K562 (cell line): ENCODE results near the gene HLA-F. TPM values are rescaled to one million over a fixed set of nuclear protein-coding genes. Genes with fewer than 3 reads are reported as not detected.

Experiments
- ATAC-seq: fragments of 200-7000 bp; cut with Tn5 transposase; 3 replicates; pipeline ENCODE4 v1.9.1; 2020; ENCODE audit warnings: moderate library complexity
- BruUV-seq: library from RNA; stranded (reverse); fragments of 400-500 nt; replicated peaks from 2 replicates; lab custom pipeline; 2021; lab: Mats Ljungman, UMichigan
- CTCF ChIA-PET: fragments of 300-600 bp; formaldehyde crosslinking; extraction: SDS; loops from one replicate; lab custom pipeline; 2021; ENCODE audit warnings: low intra/inter-chr PET ratio; lab: Yijun Ruan, JAX
- POLR2A ChIA-PET: fragments of 300-600, 350-650 bp; sonication (Branson Sonifier 250); formaldehyde crosslinking; extraction: SDS; loops from one replicate; lab custom pipeline; 2021; ENCODE audit warnings: antibody characterized with exemption, inconsistent platforms; lab: Yijun Ruan, JAX
- DNase-seq, 4 experiments: peaks; one replicate each; pipeline versions ENCODE4 v3.0.0 to v3.0.0-alpha.2; 2011 to 2018; ENCODE audit warnings: low spot score in 3 of 4, mixed read lengths in 3 of 4; ENCODE audit errors: extremely low read depth in 1 of 4
- FAIRE-seq: peaks from 2 replicates; lab custom pipeline; 2011; peaks lifted over from hg19 to GRCh38; lab: Jason Lieb, UNC
- H2AFZ ChIP-seq: 2 replicates; pipeline ENCODE4 v1.6.0; 2011; ENCODE audit warnings: low read depth, low read length, control low read depth, inconsistent platforms
- H3K27ac ChIP-seq: fragments of 200-600 bp; 3 replicates; pipeline ENCODE4 v1.8.0; 2011; ENCODE audit warnings: low read depth, mild to moderate bottlenecking, control low read depth, inconsistent platforms, low read length, moderate library complexity, mixed read lengths; ENCODE audit errors: extremely low read depth
- H3K27me3 ChIP-seq, 2 experiments: fragments of 300-600 bp in 1 of 2; 2 replicates in 1 of 2; 3 replicates in 1 of 2; pipeline versions ENCODE4 v1.6.0 to v1.8.0; 2011; ENCODE audit warnings: inconsistent platforms in 2 of 2, low read length in 2 of 2, mild to moderate bottlenecking in 1 of 2, mixed read lengths in 1 of 2, moderate library complexity in 1 of 2; ENCODE audit not compliant: control insufficient read depth in 2 of 2, insufficient read depth in 2 of 2
- H3K36me3 ChIP-seq: fragments of 300-600 bp; 3 replicates; pipeline ENCODE4 v1.8.0; 2011; ENCODE audit warnings: mild to moderate bottlenecking, low read length, inconsistent platforms; ENCODE audit not compliant: control insufficient read depth, insufficient read depth
- H3K4me1 ChIP-seq, 2 experiments: fragments of 200-600 bp in 1 of 2; replicated peaks in 1 of 2; 2 replicates in 1 of 2; 3 replicates in 1 of 2; pipeline versions ENCODE4 v1.5.1 to v1.8.0; 2011; ENCODE audit warnings: inconsistent platforms in 2 of 2, low read length in 2 of 2, mild to moderate bottlenecking in 1 of 2, mixed read lengths in 1 of 2, moderate library complexity in 1 of 2; ENCODE audit not compliant: control insufficient read depth in 2 of 2, insufficient read depth in 2 of 2
- H3K4me2 ChIP-seq: 2 replicates; pipeline ENCODE4 v1.6.1; 2011; ENCODE audit warnings: low read length, control low read depth, inconsistent platforms, mixed read lengths; ENCODE audit not compliant: insufficient read depth
- H3K4me3 ChIP-seq: fragments of 200-600 bp; sonication (generic), shearing (Covaris generic); 2 replicates; pipeline ENCODE4 v1.5.1; 2016; ENCODE audit warnings: control low read depth, inconsistent platforms
- H3K79me2 ChIP-seq: fragments of 200-600 bp; 3 replicates; pipeline ENCODE4 v1.8.0; 2011; ENCODE audit warnings: low read length, inconsistent platforms; ENCODE audit not compliant: control insufficient read depth, insufficient read depth
- H3K9ac ChIP-seq, 2 experiments: 2 replicates each; pipeline versions ENCODE4 v1.6.0 to v1.6.1; 2011; ENCODE audit warnings: low read depth in 2 of 2, low read length in 2 of 2, control low read depth in 1 of 2, inconsistent platforms in 1 of 2, mild to moderate bottlenecking in 1 of 2, mixed read lengths in 1 of 2; ENCODE audit not compliant: insufficient read depth in 1 of 2
- H3K9me1 ChIP-seq: one replicate; pipeline ENCODE4 v1.6.0; 2011; ENCODE audit warnings: inconsistent platforms, mild to moderate bottlenecking, low read length, moderate library complexity; ENCODE audit not compliant: control insufficient read depth, insufficient read depth
- H3K9me3 ChIP-seq: replicated peaks from 2 replicates; pipeline ENCODE4 v1.5.1; 2011; ENCODE audit warnings: low read depth, low read length, inconsistent platforms; ENCODE audit not compliant: control insufficient read depth, insufficient read depth
- H4K20me1 ChIP-seq: replicated peaks from 2 replicates; pipeline ENCODE4 v1.6.1; 2011; ENCODE audit warnings: low read length, inconsistent platforms, mixed read lengths; ENCODE audit not compliant: control insufficient read depth, insufficient read depth
- GABPA ChIP-seq: fragments of 200-800 bp; sonication (Bioruptor generic); conservative IDR thresholded peaks from 2 replicates; pipeline ENCODE4 v1.6.1; 2016; ENCODE audit warnings: low read depth, missing genetic modification characterization, missing compliant biosample characterization
- HDAC6 ChIP-seq: IDR thresholded peaks from 2 replicates; pipeline ENCODE4 v1.6.1; 2012; ENCODE audit warnings: low read depth, mild to moderate bottlenecking, control low read depth, inconsistent platforms, low read length, moderate library complexity
- MTF1 ChIP-seq: fragments of 250-450 bp; sonication (Bioruptor Pico); IDR thresholded peaks from 2 replicates; pipeline ENCODE4 v1.9.0; 2021; ENCODE audit warnings: moderate library complexity, mild to moderate bottlenecking, inconsistent platforms, borderline replicate concordance
- NCOA4 ChIP-seq: fragments of 450-650 bp; IDR thresholded peaks from 2 replicates; pipeline ENCODE4 v1.6.1; 2018; ENCODE audit warnings: mild to moderate bottlenecking; ENCODE audit not compliant: partially characterized antibody
- NR2F6 ChIP-seq: fragments of 450-650 bp; formaldehyde crosslinking; IDR thresholded peaks from 2 replicates; pipeline ENCODE4 v1.4.0; 2020; ENCODE audit warnings: mild to moderate bottlenecking
- POLR2G ChIP-seq: fragments of 200-400 bp; formaldehyde crosslinking; IDR thresholded peaks from 2 replicates; pipeline ENCODE4 v1.6.1; 2017; ENCODE audit warnings: low read depth, mild to moderate bottlenecking, antibody characterized with exemption, low read length, moderate library complexity
- SMAD3 ChIP-seq: fragments of 450-650 bp; formaldehyde crosslinking; conservative IDR thresholded peaks from 2 replicates; pipeline ENCODE4 v1.4.0; 2020; ENCODE audit warnings: mild to moderate bottlenecking
- TFAM ChIP-seq: fragments of 250-450 bp; sonication (Bioruptor Pico); conservative IDR thresholded peaks from 2 replicates; pipeline ENCODE4 v1.5.0; 2021; ENCODE audit warnings: mild to moderate bottlenecking, moderate library complexity
- ZNF263 ChIP-seq: sonication (generic); formaldehyde crosslinking; IDR thresholded peaks from 2 replicates; pipeline ENCODE4 v1.8.0; 2022; ENCODE audit warnings: mild to moderate bottlenecking, missing genetic modification reagents, borderline replicate concordance
- ZNF589 ChIP-seq: fragments of 200-800 bp; sonication (Bioruptor generic); IDR thresholded peaks from 2 replicates; pipeline ENCODE4 v1.6.1; 2016; ENCODE audit warnings: low read depth, missing genetic modification characterization, missing compliant biosample characterization
- WGBS: fragments of 100-300 bp; shearing (Covaris generic); methylation state at CpG from one replicate; pipeline ENCODE4 v1.1.6; 2016; ENCODE audit warnings: low coverage, mixed read lengths; ENCODE audit not compliant: insufficient coverage; ENCODE audit errors: missing lambda C conversion rate; 5-methylcytosine and 5-hydroxymethylcytosine counted together
- in situ Hi-C: fragments of 300-500 bp; cut with MboI; formaldehyde crosslinking; loops from 4 replicates; pipeline ENCODE4 v1.15.0; 2018; ENCODE audit warnings: inconsistent platforms, mixed read lengths
- intact Hi-C: fragments of 100-400 bp; cut with micrococcal nuclease; formaldehyde crosslinking; loops from 2 replicates; pipeline ENCODE4 v1.14.2; 2022
- polyA plus RNA-seq, 8 experiments: library from polyadenylated mRNA; depleted of rRNA in 4 of 8; stranded (reverse) in 5 of 8; unstranded in 3 of 8; fragments of >200 nt; fragmentation: Nextera tagmentation in 2 of 8; fragmentation: Illumina TruSeq in 1 of 8; extraction: Ambion mirVana in 2 of 8; extraction: Trizol in 1 of 8; gene quantifications; 2 replicates each; pipeline versions ENCODE4 v1.2.1 to v1.2.3, GENCODE V29; 2011 to 2014; ENCODE audit warnings: inconsistent platforms in 1 of 8, missing spikeins in 1 of 8
- total RNA-seq, 7 experiments: library from RNA; depleted of rRNA in 6 of 7; stranded (reverse); fragments of >200 nt in 6 of 7; fragmentation: Illumina TruSeq in 2 of 7; extraction: Trizol in 2 of 7; gene quantifications; 2 replicates each; pipeline versions ENCODE4 v1.2.1 to v1.2.3, GENCODE V29; 2011 to 2021; ENCODE audit warnings: low replicate concordance in 1 of 7
- TF ChIP-seq, protein P1 (sequence below): sonication (generic); formaldehyde crosslinking; IDR thresholded peaks from 2 replicates; pipeline ENCODE4 v1.8.0; 2023; ENCODE audit warnings: missing genetic modification reagents, mild to moderate bottlenecking, borderline replicate concordance
- TF ChIP-seq, protein P2 (sequence below): sonication (generic); formaldehyde crosslinking; IDR thresholded peaks from 2 replicates; pipeline ENCODE4 v1.8.1; 2022; ENCODE audit warnings: missing genetic modification reagents

HLA-F gene
- total and polyA plus RNA-seq, 9 of the 15 experiments (the other 6 are each of a cell fraction or from before 2014, with no cell fraction given): 0.40 to 0.76 (median 0.46) TPM; not detected in 6

DNA sequence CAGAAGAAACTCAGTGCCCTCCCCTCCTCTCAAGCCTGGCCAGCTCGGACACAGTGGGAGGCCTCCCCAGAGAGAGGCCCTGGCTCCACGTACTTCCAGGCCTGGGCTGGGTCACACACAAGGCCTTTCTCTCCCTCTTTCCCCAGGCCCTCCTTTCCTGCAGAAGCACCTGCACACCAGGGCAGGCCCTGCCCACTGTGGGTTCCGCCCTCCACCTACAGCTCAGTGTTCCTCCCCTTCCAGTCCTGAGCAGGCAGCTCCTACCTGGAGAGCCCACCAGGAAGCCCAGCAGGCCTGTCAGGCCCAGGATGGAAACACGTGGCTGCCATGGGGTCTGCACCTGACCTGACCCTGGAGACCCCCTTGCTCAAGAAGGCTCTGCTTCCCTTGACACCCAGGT, 18.9 kb downstream of the HLA-F start (continued):
- TF ChIP-seq, protein P1, sequence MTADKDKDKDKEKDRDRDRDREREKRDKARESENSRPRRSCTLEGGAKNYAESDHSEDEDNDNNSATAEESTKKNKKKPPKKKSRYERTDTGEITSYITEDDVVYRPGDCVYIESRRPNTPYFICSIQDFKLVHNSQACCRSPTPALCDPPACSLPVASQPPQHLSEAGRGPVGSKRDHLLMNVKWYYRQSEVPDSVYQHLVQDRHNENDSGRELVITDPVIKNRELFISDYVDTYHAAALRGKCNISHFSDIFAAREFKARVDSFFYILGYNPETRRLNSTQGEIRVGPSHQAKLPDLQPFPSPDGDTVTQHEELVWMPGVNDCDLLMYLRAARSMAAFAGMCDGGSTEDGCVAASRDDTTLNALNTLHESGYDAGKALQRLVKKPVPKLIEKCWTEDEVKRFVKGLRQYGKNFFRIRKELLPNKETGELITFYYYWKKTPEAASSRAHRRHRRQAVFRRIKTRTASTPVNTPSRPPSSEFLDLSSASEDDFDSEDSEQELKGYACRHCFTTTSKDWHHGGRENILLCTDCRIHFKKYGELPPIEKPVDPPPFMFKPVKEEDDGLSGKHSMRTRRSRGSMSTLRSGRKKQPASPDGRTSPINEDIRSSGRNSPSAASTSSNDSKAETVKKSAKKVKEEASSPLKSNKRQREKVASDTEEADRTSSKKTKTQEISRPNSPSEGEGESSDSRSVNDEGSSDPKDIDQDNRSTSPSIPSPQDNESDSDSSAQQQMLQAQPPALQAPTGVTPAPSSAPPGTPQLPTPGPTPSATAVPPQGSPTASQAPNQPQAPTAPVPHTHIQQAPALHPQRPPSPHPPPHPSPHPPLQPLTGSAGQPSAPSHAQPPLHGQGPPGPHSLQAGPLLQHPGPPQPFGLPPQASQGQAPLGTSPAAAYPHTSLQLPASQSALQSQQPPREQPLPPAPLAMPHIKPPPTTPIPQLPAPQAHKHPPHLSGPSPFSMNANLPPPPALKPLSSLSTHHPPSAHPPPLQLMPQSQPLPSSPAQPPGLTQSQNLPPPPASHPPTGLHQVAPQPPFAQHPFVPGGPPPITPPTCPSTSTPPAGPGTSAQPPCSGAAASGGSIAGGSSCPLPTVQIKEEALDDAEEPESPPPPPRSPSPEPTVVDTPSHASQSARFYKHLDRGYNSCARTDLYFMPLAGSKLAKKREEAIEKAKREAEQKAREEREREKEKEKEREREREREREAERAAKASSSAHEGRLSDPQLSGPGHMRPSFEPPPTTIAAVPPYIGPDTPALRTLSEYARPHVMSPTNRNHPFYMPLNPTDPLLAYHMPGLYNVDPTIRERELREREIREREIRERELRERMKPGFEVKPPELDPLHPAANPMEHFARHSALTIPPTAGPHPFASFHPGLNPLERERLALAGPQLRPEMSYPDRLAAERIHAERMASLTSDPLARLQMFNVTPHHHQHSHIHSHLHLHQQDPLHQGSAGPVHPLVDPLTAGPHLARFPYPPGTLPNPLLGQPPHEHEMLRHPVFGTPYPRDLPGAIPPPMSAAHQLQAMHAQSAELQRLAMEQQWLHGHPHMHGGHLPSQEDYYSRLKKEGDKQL (CRISPR knock-in tag): no peak
- no peak for TF ChIP-seq GABPA (tag)

DNA sequence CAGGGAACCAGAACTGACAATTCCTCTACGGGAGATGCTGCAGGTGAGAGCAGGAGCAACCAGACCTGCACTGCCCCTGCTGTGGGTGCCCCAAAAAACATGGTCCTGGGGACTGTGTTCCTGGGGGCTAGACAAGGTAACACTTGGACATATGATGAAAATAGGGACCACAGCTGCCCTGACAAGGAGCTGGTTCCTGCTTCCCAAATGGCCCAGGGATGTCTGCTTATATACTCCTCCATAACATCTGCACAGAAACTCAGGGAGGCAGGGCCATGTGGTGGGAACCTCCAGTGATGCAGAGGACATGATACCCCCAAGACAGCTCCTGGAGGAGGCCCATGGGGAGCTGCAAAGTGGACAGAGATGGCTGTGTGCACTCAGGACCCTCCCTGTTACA, 19.8 kb downstream of the HLA-F start:
- ChIA-PET CTCF (no interaction called here), POLR2A (interaction anchor here (0.9 kb wide), 1 partner anchor 9 kb away, joined by 3 read pairs; no protein-coding TSS in a partner anchor)
- Histone ChIP-seq H3K79me2 (no peaks in the 10 kb centered on the region), H3K9me1 (no peaks in the 10 kb centered on the region), H4K20me1 (peaks cover 6% of the 10 kb centered on the region), H3K9me3 (no peaks in the 10 kb centered on the region), H3K9ac (no peak overlapping the region), H3K27me3 (no peaks in the 10 kb centered on the region), H3K4me3 (no peak overlapping the region), H3K4me1 (peaks cover 5 to 8% of the 10 kb centered on the region in 2 experiments; a peak in 4 of 5 replicates), H3K4me2 (no peak overlapping the region), H3K27ac (no peak overlapping the region), H2AFZ (no peak overlapping the region), H3K36me3 (no peaks in the 10 kb centered on the region)
- in situ Hi-C loops (loop anchor here (25.0 kb wide), 1 partner anchor 94 kb away; the partner anchor contains the start of gene HLA-G), intact Hi-C loops (no loop called here)
- DNase-seq (no peak), ATAC-seq (no peak), FAIRE-seq (no peak)
- no TSS peak for BruUV-seq
- WGBS: 6% methylated on average over 1 of the region's 1 CpG
- TF ChIP-seq NCOA4 (no peak), ZNF263 (no peak), MTF1 (CRISPR knock-in tag) (no peak), HDAC6 (no peak), POLR2G (no peak), SMAD3 (CRISPR knock-in tag) (no peak), ZNF589 (no peak), NR2F6 (CRISPR knock-in tag) (no peak), TFAM (CRISPR knock-in tag) (no peak)
- TF ChIP-seq, protein P2, sequence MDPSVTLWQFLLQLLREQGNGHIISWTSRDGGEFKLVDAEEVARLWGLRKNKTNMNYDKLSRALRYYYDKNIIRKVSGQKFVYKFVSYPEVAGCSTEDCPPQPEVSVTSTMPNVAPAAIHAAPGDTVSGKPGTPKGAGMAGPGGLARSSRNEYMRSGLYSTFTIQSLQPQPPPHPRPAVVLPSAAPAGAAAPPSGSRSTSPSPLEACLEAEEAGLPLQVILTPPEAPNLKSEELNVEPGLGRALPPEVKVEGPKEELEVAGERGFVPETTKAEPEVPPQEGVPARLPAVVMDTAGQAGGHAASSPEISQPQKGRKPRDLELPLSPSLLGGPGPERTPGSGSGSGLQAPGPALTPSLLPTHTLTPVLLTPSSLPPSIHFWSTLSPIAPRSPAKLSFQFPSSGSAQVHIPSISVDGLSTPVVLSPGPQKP (CRISPR knock-in tag): no peak
